ENCODE measurements around the gene ADGRE2.
A peak's percentile ranks its signal among the peaks of the same experiment; 100 is the strongest.

Gene ADGRE2

DNA sequence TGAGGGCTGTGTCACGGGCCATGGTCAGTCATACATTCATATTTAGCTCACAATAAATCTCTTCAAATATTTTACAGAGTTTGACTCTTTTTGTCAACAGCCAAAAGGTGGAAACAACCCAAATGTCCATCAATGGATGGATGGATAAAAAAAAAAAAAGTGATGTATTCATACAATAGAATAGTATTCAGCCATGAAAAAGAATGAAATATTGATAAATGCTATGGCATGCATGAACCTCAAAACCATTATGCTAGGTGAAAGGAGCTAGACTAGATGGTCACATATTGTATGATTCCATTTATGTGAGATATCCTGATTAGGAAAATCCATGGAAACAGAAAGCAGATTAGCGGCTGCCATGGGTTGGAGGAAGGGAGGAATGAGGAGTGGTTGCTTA lies 16.2 kb downstream of the ADGRE2 start:
- intact Hi-C loops (cut with DNase I) = no loop called here
- DNase-seq = peak in 1 of 10 donors; percentile 8

DNA sequence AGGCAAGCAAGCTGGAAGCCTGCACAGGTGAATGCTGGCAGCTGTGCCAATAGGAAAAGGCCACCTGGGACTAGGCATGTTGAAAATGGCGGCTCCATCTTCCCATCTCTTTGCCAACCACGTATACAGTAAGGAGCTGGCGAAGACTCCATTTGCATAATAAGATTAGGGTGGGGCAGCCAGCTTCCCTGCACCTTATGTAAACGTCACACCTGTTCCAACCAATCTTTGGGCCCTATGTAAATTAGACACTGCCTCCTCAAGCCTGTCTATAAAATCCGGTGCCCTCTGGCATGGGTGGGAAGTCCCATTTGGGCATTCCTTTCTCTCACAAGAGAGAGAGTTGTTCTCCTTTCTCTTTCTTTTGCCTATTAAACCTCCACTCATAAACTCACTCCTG lies 16.8 kb downstream of the ADGRE2 start:
- intact Hi-C loops (cut with DNase I) = no loop called here
- peak in 1 of 10 donors; percentile 9 for DNase-seq

DNA sequence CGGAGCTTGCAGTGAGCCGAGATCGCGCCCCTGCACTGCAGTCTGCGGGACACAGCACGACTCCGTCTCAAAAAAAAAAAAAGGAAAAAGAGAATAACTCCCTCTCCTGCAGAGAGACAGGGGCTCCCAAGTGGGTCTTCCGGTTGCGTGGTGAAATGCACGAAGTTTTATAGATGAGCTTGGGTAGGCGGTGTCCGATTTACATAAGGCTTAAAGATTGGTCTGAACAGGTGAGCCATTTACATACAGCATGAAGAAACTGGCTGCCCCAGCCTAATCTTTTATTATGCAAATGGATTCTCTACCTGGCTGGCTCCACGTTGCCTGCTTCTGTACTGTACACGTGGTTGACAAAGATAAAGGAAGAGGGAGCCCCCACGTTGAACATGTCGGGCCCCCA lies 19.5 kb downstream of the ADGRE2 start:
- peak in 1 of 10 donors; percentile 9 for DNase-seq
- intact Hi-C loops (cut with DNase I) = no loop called here

DNA sequence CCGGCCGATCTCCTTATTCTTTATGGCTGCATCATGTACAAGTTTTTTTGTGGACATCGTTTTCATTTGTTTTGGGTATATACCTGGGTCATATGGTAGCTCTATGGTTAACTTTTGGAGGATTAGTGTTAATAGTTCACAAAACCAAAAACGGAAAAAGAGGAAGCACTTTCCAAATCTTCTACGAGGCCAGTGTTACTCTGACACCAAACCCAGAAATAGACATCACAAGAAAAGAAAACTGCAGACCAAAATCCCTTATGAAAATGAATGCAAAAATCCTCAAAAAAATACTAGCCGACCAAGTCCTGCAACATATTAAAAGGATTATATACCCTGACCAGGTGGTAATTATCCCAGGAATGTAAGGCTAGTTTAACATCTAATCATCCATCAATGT lies 29.8 kb downstream of the ADGRE2 start:
- no peak for DNase-seq
- intact Hi-C loops (cut with DNase I) = no loop called here

DNA sequence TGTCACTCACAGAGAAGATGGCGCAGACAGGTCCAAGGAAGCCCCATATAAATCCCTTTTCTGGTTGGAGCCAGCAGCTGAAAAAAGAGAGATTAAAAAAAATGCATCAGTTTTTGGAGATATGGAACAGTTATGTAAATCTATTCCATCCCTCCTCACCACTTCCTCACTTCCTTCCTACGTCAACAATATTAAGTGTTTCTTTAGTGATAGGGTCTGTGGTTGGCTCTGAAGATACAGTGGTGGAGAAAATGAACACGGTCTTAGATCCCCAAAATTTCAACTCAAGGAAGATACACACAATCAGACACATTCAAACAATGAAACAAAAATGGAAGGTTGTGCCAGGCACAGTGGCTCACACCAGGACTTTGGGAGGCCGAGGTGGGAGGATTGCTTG lies 31.5 kb downstream of the ADGRE2 start:
- intact Hi-C loops (cut with DNase I) = no loop called here
- DNase-seq = no peak

DNA sequence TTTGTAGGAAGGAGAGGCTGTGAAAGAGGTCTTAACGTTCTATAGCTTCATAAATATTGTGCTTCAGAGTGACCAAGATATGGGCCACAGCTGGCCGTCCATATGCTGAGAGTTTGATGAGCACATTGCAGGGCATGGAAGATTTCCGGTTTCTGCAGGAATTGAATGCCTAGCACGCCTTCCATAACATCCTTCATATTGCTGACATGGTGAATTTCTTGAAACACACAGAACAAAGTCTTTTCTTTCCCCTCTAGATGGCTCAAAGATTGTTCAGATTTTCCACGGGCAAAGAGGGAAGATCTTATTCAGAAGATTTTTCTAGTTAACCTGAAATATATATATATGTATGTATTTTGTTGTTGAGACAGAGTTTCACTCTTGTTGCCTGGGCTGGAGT lies 42.4 kb downstream of the ADGRE2 start:
- no peak for DNase-seq
- intact Hi-C loops (cut with DNase I) = no loop called here

DNA sequence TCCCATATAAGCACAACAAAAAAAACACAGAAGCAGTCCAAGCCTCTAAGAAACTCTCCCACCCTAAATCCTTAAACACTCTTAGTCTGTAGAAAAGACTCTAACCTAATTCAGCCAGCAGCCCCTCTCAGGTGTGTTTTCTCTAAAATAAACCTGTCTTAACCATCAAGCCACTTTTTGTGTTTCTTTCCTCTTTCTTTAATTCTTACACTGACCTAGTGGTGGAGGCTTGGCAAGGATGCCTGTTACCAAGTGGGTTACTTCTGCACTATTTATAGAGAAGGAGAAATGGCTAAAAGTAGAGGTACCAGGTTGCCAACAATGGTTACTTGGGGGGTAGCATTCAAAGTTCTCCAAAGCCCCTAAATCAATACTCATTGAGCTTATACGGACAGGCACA lies 44.8 kb downstream of the ADGRE2 start:
- DNase-seq = no peak
- intact Hi-C loops (cut with DNase I) = no loop called here

DNA sequence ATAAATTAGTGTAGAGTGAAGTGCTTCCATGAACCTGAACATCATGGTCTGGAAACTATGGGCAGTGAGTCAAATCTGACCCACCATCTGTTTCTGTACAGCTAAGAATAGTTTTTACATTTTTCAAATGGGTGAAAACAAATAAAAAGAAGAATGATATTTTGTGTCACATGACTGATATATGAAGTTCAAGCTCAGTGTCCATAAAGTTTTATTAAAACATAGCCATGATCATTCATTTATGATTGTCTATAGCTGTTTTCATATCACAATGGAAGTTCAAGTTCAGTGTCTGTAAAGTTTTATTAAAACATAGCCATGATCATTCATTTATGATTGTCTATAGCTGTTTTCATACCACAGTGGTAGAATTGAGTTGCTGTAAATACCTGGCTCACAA lies 45.9 kb downstream of the ADGRE2 start:
- no peak for DNase-seq
- intact Hi-C loops (cut with DNase I) = no loop called here

DNA sequence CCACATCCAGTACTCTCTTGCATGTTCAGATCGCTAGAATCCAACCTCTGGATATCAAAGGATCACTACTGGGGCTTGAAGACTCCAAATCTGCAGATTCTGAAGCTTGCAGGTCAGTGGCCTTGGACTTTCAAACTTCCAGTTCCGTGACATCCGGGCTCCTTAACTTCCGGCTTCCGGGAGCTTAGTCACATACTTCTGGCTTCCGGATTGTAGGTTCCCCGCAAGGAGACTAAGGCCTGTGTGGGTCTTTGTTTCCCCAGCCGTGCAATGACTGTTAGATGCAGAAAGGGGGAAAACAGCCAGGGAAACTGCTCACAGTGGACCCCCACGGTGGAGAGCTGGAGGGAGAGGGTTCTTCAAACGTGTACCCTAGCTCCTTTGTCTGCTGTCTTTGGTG lies 47.2 kb downstream of the ADGRE2 start:
- DNase-seq = no peak
- intact Hi-C loops (cut with DNase I) = no loop called here

DNA sequence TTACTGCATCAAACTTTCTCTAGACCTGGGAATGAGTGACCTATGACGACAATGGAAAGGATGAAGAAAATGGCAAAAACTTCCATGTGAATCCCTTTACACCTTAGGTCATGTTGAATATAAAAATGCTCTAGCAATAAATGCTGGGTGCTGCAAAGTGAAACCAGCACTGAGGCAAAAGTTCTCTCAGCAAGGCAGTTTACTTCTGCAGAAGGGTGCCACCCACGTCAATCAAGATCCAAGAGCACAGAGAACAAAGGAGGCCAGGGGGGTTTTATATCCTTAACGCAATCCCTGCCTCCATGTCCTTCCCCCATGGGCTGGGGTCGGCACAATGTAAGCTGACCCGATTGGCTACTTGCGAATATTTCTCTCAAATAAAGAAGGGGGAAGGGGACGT lies 49.8 kb downstream of the ADGRE2 start:
- intact Hi-C loops (cut with DNase I) = no loop called here
- DNase-seq = no peak

DNA sequence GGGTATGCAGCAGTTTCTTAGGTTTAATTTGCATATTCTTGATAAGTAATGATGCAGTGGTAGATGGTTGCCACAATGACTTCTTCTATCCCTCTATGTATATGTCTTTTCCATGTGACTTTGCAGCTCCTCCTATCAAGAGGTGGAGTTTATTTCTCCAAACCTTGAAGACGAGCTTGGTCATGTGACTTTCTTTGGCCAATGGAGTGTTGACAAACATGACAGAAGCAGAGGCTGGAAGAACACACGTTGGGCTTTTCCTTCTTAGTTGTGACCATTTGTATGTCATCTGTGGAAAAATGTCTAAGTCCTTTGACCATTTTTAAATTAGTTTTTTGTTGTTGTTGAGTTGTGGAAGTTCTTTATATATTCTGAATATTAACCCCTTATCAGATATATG lies 56.2 kb downstream of the ADGRE2 start:
- no peak for DNase-seq
- intact Hi-C loops (cut with DNase I) = no loop called here

DNA sequence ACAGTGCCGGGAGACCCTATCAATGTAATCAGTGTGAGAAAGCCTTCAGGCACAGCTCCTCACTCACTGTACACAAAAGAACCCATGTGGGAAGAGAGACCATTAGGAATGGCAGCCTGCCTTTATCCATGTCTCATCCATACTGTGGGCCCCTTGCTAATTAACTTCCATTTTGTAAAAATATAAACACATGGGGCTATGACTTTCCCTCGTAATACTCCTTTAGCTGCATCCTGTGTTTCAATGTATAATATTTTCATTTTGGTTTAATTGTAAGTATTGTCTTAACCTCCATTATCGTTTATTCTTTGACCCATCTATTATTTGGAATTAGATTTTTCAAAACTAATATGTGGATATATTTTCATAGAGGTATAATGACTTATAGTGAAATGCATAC lies 59.2 kb downstream of the ADGRE2 start:
- no peak for DNase-seq
- intact Hi-C loops (cut with DNase I) = no loop called here

DNA sequence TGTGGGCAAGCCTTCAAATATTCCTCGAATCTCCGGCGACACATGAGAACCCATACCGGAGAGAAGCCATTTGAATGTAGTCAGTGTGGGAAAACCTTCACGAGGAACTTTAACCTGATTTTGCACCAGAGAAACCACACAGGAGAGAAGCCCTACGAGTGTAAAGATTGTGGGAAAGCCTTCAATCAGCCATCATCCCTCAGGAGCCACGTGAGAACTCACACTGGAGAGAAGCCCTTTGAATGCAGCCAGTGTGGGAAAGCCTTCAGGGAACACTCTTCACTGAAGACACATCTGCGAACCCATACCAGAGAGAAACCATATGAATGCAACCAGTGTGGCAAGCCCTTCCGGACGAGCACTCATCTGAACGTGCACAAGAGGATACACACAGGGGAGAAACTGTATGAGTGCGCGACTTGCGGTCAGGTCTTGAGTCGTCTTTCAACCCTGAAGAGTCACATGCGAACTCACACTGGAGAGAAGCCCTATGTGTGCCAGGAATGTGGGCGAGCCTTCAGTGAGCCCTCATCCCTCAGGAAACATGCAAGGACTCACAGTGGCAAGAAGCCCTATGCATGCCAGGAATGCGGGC lies 59.7 kb downstream of the ADGRE2 start:
- DNase-seq = no peak
- intact Hi-C loops (cut with DNase I) = no loop called here

DNA sequence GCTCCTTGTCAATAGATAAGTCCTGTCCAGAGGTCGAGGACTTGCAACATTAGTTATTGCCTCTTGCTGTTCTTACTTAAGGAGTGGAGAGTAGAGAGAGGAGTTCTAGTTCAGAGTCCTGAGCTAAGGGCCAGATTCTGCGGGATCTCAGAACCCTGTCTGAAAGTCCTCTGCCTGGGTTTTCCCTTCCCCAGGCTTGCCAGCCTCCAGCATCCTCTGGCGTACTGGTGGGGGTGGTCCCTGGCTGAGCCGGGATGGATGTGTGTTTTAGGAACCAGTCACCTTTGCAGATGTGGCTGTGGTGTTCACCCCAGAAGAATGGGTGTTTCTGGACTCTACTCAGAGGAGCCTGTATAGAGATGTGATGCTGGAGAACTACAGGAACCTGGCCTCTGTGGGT lies 62.5 kb downstream of the ADGRE2 start:
- no peak for DNase-seq
- intact Hi-C loops (cut with DNase I) = no loop called here

DNA sequence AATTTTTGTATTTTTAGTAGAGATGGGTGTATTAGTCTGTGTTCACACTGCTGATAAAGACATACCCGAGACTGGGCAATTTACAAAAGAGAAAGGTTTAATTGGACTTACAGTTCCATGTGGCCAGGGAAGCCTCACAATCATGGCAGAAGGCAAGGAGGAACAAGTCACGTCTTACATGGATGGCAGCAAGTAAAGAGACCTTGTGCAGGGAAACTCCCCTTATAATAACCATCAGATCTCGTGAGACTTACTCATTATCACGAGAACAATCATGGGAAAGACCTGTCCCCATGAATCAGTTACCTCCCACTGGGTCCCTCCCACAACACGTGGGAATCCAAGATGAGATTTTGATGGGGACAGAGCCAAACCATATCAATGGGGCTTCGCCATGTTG lies 73.9 kb downstream of the ADGRE2 start:
- DNase-seq = no peak
- intact Hi-C loops (cut with DNase I) = no loop called here

DNA sequence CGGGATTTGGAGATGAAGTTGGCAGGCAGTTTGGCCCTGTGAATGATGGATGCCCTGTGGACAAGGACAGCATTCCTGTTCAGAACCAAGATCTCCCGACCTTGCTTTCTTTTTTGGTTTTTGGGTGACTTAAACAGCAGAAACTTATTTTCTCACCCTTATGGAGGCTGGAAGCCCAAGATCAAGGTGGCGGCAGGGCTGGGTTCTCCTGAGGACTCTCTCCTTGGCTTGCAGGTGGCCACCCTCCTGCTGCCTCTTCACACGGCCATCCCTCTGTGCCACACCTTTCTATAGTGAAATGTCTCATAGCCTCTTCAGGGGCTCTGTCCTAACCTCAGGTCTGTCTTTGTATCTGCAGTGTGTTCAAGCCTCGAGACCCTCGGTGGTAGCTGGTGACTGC lies 74.5 kb downstream of the ADGRE2 start:
- intact Hi-C loops (cut with DNase I) = no loop called here
- DNase-seq = no peak

DNA sequence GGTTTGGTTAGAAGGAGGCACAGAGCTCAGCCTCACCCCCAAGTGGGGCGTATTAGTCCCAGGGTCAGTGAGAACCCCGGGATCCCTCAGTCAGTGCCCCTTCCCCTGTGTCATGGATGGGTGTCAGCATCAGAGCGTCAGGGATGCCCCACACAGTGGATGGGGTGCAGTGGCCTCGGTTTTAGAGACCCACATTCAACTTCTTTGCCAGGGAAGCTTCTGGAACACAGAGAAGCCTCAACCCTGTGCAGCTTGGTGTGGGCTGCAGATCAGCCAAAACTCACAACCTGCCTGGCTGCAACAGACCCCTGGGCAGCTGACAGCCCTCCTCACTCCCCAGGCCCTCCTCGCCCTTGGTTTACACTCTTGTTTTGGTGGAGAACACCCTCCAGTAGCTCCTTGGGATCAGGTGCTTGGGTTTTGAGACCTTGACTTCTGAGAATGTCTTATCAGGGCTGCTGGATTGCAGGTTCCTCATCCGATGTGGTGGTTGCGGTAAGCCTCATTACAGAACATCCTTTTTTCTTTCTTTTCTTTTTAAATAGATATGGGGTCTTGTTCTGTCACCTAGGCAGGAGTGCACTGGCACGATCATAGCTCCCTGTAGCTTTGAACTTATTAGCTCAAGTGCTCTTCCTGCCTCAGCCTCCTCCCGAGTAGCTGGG lies 77.5 kb downstream of the ADGRE2 start:
- no peak for DNase-seq
- intact Hi-C loops (cut with DNase I) = no loop called here

DNA sequence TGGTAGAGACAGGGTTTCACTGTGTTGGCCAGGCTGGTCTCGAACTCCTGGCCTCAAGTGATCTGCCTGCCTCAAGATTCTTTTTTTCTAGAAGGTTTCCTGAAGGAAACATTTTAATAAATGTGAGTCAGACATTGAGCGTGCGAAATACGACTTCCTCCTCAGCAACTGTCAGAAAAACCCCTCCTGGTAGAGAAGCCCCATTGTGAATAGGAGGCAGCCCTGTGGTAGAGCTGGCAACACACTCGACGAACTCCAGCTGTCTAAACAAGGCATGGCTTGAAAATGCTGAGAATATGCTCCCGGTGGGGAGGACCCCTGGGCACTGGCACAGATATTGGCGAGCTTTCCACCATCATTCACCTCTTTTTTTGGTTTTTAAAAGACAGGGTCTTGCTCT lies 78.7 kb downstream of the ADGRE2 start:
- DNase-seq = no peak
- intact Hi-C loops (cut with DNase I) = no loop called here

DNA sequence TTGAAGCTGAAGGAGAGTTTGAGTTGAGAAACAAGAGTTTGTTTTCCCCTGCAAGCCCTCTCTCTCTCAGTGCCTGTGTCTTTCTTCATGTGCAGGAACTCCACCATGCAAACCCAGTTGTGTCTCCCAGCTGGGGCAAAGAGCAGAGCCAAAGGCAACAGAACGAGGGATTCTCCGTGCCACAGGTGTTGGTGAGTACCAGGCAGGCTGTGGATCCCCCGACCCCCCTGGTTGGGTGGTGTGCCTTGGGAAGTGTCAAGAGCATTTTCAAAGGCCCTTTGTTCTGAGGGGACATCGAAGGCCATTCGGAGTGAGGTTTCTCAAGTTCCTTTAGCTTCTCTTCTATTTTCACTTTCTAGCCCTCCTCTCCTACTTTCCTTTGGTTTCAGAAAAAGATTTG lies 82.9 kb downstream of the ADGRE2 start:
- peak in 1 of 10 donors; percentile 57 for DNase-seq
- intact Hi-C loops (cut with DNase I) = no loop called here

DNA sequence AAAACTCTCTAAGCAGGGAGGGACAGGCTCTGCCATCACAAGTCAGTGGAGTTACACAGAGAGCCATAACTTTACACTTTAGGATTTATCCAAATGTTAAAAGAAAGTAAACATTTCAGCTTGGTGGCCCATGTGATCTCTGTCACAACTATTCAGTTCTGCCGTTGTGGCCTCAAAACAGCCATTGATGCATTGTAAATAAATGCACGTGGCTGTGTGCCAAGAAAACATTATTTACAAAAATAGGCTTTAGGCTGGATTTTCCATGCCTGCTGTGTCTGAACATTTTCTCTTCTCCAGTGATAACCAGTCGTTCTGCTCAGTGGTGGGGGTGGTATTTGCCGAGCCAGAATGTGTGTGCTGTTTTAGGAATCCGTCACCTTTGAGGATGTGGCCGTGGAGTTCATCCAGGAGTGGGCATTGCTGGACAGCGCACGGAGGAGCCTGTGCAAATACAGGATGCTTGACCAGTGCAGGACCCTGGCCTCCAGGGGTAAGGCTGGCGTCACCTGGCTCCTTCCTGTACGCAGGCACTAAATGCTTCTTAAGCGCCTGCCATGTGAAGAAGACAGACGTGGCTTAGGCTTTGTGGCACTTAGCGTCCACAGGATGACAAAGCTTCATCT lies 83.6 kb downstream of the ADGRE2 start:
- DNase-seq = no peak
- intact Hi-C loops (cut with DNase I) = no loop called here

DNA sequence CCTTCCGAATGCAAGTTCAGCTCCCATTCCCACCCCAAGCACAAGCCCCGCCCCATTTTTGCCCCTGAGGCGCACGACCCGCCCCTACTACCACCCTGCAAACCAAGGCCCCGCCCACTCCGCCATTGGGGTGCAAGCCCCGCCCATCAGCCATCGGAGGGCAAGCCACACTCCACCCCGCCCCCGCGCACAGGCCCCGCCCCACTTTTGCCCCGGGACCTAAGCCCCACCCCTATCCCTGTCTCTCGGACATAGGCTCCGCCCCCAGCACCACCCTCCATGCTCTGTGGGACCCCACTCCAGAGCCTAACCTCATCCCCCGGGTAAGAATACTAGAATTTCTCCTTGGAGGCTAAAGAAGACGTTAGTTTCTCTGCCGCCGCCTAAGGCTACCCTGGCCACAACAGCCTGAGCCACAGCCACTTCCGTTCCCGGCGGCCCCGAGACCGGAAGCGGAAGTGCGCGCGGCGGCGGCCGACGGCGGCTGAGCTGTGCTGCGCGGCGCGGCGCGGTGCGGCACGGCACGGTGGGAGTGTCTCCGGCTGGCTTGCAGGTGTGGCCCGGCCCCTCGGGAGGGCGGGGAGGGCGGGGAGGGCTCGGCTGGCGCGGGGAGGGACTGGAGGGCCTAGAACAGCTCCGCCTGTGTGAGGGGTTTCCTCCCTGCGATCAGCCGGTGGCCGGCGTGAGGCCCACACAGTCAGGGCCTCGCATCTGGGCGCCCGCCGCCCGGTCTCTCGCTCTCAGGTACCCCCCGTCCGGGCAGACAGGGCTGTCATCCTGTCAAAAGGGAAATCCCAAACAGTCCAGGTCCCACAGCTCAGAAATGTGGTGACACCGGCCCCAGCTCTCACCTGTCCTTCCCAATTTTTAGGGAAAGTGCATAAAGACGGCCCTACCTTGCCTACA lies 88.5 kb downstream of the ADGRE2 start, which contains the start of gene ZNF333:
ZNF333 (plus strand) TSS at position 451 of the 906 bp plus-strand sequence. CDS start 3,444 bp downstream, outside the sequence.
- DNase-seq = peak; percentile 86 to 99 (median 96)
- intact Hi-C loops (cut with DNase I) = no loop called here
